Gastroesophageal sphincter (tissue), 4 donors: ENCODE results near the gene CUX1. TPM values are rescaled to one million over a fixed set of nuclear protein-coding genes. Genes with fewer than 3 reads are reported as not detected.
"Not testable (repeated sequence)": the region's sequence is repeated elsewhere in the genome, so short reads cannot be mapped to it uniquely, and the experiment has no call there.

Source experiments
- ATAC-seq: fragments of 150-250 bp; one replicate; pipeline ENCODE4 v1.9.1; 2016; ENCODE audit warnings: mild to moderate bottlenecking, moderate library complexity
- H3K27ac ChIP-seq, 4 donors: fragments of 200-600 bp; sonication (generic) in 3 of 4; 1 replicate in 3 of 4; 2 replicates in 1 of 4; pipeline ENCODE4 v1.5.1; 2016 to 2019
- H3K27me3 ChIP-seq: fragments of 200-600 bp; sonication (generic); one replicate; pipeline ENCODE4 v1.5.1; 2019
- H3K36me3 ChIP-seq, 2 donors: fragments of 200-600 bp; sonication (generic); one replicate each; pipeline ENCODE4 v1.5.1; 2019; ENCODE audit warnings: control low read depth in 1 of 2
- H3K4me1 ChIP-seq, 3 donors: fragments of 200-600 bp; sonication (generic); 1 replicate in 2 of 3; 2 replicates in 1 of 3; pipeline ENCODE4 v1.5.1; 2016 to 2019; ENCODE audit warnings: control low read depth in 2 of 3
- H3K4me3 ChIP-seq, 2 donors: fragments of 200-600 bp; sonication (generic); one replicate each; pipeline ENCODE4 v1.5.1; 2019; ENCODE audit warnings: mild to moderate bottlenecking in 1 of 2, moderate library complexity in 1 of 2
- H3K9me3 ChIP-seq, 3 donors: fragments of 200-600 bp; sonication (generic); one replicate each; pipeline ENCODE4 v1.5.1; 2017 to 2019; ENCODE audit warnings: control low read depth in 2 of 3
- CTCF ChIP-seq, 4 experiments: fragments of 200-600 bp in 2 of 4; fragments of 450-650 bp in 2 of 4; sonication (generic) in 1 of 4; IDR thresholded peaks; one replicate each; pipeline ENCODE4 v1.5.1; 2017 to 2019; ENCODE audit warnings: antibody characterized with exemption in 4 of 4, mild to moderate bottlenecking in 2 of 4, moderate library complexity in 2 of 4
- EP300 ChIP-seq: sonication (generic); formaldehyde crosslinking; IDR thresholded peaks from one replicate; pipeline ENCODE4 v1.6.1; 2017; ENCODE audit warnings: antibody characterized with exemption, mild to moderate bottlenecking
- POLR2A ChIP-seq, 2 donors: fragments of 450-650 bp; IDR thresholded peaks; one replicate each; pipeline ENCODE4 v1.6.1; 2017; ENCODE audit warnings: antibody characterized with exemption in 2 of 2, mild to moderate bottlenecking in 2 of 2, moderate library complexity in 1 of 2
- POLR2AphosphoS5 ChIP-seq: sonication (generic); formaldehyde crosslinking; IDR thresholded peaks from one replicate; pipeline ENCODE4 v1.6.1; 2017; ENCODE audit warnings: antibody characterized with exemption
- WGBS, 2 donors: methylation state at CpG; one replicate each; pipeline ENCODE4 v1.1.5; 2018; ENCODE audit warnings: low coverage in 1 of 2; 5-methylcytosine and 5-hydroxymethylcytosine counted together
- total RNA-seq, 4 donors: library from RNA; depleted of rRNA; stranded (reverse); fragments of >200 nt; gene quantifications; one replicate each; pipeline ENCODE4 v1.1.0, GENCODE V29; 2016

The CUX1 gene
- total RNA-seq, 4 donors from 2014 or later = 84.4 to 134 (median 110) TPM

GRCh38 chr7:102047167-102047566 is 229.7 kb downstream of the CUX1 start:
- no peak for ATAC-seq
- Histone ChIP-seq H3K27me3 (no peaks in the 10 kb centered on the region), H3K27ac (no peak overlapping the region), H3K4me3 (no peak overlapping the region), H3K36me3 (no peaks in the 10 kb centered on the region), H3K9me3 (no peaks in the 10 kb centered on the region), H3K4me1 (peaks cover 0 to 27% (median 12%) of the 10 kb centered on the region in 3 donors)
- TF ChIP-seq EP300 = no peak
- no peak for TF ChIP-seq POLR2AphosphoS5
- no peak for TF ChIP-seq CTCF (IDR thresholded peaks at IDR 0.05)
- TF ChIP-seq POLR2A (IDR thresholded peaks at IDR 0.05) = no peak
- WGBS, 2 donors = 100% methylated on average over 1 of the region's 1 CpG

GRCh38 chr7:102049765-102050164 is 232.3 kb downstream of the CUX1 start:
- Histone ChIP-seq H3K36me3 (no peaks in the 10 kb centered on the region), H3K27me3 (no peaks in the 10 kb centered on the region), H3K9me3 (peaks cover 0 to 10% (median 0%) of the 10 kb centered on the region in 3 donors), H3K27ac (no peak overlapping the region), H3K4me1 (peaks cover 0 to 21% (median 10%) of the 10 kb centered on the region in 3 donors), H3K4me3 (no peak overlapping the region)
- TF ChIP-seq POLR2AphosphoS5 (no peak), EP300 (no peak), CTCF (IDR thresholded peaks at IDR 0.05) (no peak), POLR2A (IDR thresholded peaks at IDR 0.05) (no peak)
- 92 to 100% methylated on average over 4 of the region's 8 CpGs for whole genome bisulfite sequencing, 2 donors
- no peak for ATAC-seq

- no peak overlapping the region for H3K4me3 ChIP-seq
- H3K27ac ChIP-seq = no peak overlapping the region
- no peaks in the 10 kb centered on the region for H3K36me3 ChIP-seq
- no peak for ATAC-seq
- peaks cover 0 to 9% (median 0%) of the 10 kb centered on the region in 3 donors for H3K4me1 ChIP-seq
- H3K9me3 ChIP-seq = peaks cover 0 to 10% (median 0%) of the 10 kb centered on the region in 3 donors
- H3K27me3 ChIP-seq = no peaks in the 10 kb centered on the region
- WGBS, 2 donors = 86 to 89% methylated on average over 5 to 11 of the region's 13 CpGs
- TF ChIP-seq CTCF (IDR thresholded peaks at IDR 0.05) (no peak), POLR2AphosphoS5 (no peak), EP300 (no peak), POLR2A (IDR thresholded peaks at IDR 0.05) (no peak)
Observed at GRCh38 chr7:102050864-102051460, 233.5 kb downstream of the CUX1 start.

GRCh38 chr7:102051736-102052135 is 234.3 kb downstream of the CUX1 start:
- 84 to 100% methylated on average over 3 to 10 of the region's 10 CpGs for WGBS, 2 donors
- not testable (repeated sequence) for H3K4me1 ChIP-seq, H3K9me3 ChIP-seq, H3K36me3 ChIP-seq, H3K4me3 ChIP-seq, H3K27me3 ChIP-seq, ATAC-seq, H3K27ac ChIP-seq

GRCh38 chr7:102054158-102054557 is 236.7 kb downstream of the CUX1 start:
- TF ChIP-seq CTCF (IDR thresholded peaks at IDR 0.05) = no peak
- no peak for TF ChIP-seq POLR2AphosphoS5
- TF ChIP-seq EP300 = no peak

More at GRCh38 chr7:102054158-102054557, 236.7 kb downstream of the CUX1 start:
- peaks cover 0 to 10% (median 0%) of the 10 kb centered on the region in 3 donors for H3K9me3 ChIP-seq
- no peak for ATAC-seq
- no peak overlapping the region for H3K4me3 ChIP-seq
- H3K27me3 ChIP-seq = no peaks in the 10 kb centered on the region
- no peaks in the 10 kb centered on the region for H3K36me3 ChIP-seq
- H3K4me1 ChIP-seq = no peaks in the 10 kb centered on the region
- 90 to 100% methylated on average over 2 of the region's 2 CpGs for WGBS, 2 donors
- H3K27ac ChIP-seq = no peak overlapping the region
